ENCODE data around the gene CISD1.

- TF ChIP-seq, protein P1, sequence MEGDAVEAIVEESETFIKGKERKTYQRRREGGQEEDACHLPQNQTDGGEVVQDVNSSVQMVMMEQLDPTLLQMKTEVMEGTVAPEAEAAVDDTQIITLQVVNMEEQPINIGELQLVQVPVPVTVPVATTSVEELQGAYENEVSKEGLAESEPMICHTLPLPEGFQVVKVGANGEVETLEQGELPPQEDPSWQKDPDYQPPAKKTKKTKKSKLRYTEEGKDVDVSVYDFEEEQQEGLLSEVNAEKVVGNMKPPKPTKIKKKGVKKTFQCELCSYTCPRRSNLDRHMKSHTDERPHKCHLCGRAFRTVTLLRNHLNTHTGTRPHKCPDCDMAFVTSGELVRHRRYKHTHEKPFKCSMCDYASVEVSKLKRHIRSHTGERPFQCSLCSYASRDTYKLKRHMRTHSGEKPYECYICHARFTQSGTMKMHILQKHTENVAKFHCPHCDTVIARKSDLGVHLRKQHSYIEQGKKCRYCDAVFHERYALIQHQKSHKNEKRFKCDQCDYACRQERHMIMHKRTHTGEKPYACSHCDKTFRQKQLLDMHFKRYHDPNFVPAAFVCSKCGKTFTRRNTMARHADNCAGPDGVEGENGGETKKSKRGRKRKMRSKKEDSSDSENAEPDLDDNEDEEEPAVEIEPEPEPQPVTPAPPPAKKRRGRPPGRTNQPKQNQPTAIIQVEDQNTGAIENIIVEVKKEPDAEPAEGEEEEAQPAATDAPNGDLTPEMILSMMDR (IDR thresholded peaks at IDR 0.05) = no peak
- TF ChIP-seq POLR2A (IDR thresholded peaks at IDR 0.05) = no peak
Measured at GRCh38 chr10:58326967-58327381, 58.0 kb downstream of the CISD1 start.
